Measurements from ENCODE around the gene POLR2B.

POLR2B gene

DNA sequence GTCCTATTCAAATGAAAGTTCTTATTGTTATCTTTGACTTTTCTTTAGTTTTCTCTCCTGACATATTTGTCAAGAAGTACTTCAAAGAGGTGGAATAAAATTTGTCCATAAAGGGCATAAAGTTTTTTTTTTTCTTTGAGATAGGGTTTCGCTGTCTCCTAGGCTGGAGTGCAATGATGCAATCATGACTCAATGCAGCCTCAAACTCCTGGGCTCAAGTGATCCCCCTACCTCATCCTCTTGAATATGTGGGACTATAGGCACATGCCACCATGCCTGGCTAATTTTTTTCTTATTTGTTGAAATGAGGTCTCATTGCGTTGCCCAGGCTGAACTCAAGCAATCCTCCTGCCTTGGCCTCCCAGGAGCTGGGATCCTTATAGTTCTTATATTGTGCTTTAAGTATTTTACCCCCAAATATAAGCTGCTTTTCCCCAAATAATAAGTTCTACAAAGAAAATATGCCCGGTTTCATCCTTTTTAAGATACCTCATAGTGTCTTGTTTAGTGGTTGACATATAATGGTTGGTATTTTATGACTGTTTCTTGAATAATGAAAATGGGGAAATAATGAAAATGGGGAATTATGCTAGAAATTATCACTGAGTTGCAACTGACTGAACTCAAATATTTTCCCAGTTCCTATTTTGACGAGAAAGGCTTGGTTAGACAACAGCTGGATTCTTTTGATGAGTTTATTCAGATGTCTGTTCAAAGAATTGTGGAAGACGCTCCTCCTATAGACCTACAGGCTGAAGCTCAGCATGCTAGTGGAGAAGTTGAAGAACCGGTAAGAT, 11.6 kb downstream of the POLR2B start:
- H3K9me3 ChIP-seq (ENCODE audit: insufficient read depth, low read depth, low read length) = no peaks in the 10 kb centered on the region
- no peak overlapping the region for H3K4me3 ChIP-seq (ENCODE audit: low read length)
- no peaks in the 10 kb centered on the region for H3K27me3 ChIP-seq (ENCODE audit: insufficient read depth, low read length)
- no peak overlapping the region for H3K9ac ChIP-seq (ENCODE audit: low read depth, low read length)
- H3K4me1 ChIP-seq (ENCODE audit: insufficient read depth, low read length) = no peaks in the 10 kb centered on the region
- H3K36me3 ChIP-seq (ENCODE audit: insufficient read depth, low read depth, low read length) = peaks cover 89% of the 10 kb centered on the region
- H3K27ac ChIP-seq (ENCODE audit: low read length) = no peak overlapping the region

DNA sequence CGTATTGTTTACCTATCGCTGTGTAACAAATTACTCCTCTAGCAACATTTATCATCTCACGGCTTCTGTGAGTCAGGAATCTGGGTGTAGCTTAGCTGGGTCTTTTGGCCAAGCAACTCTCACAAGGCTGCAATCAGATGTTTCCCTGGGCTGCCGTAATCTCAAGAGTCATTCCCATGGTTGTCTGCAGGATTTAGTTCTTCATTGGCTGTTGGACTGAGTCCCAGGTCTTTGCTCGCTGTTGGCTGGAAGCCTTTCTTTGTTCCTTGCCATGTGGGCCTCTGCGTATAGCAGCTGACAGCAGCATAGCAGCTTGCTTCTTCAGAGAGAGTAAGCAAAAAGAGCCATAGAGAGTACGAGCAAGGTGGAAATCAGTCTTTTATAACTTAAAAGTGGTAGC, 16.8 kb downstream of the POLR2B start:
- Histone ChIP-seq H3K36me3 (ENCODE audit: insufficient read depth, low read depth, low read length) (peaks cover 90% of the 10 kb centered on the region), H3K9ac (ENCODE audit: low read depth, low read length) (no peak overlapping the region), H3K4me1 (ENCODE audit: insufficient read depth, low read length) (no peaks in the 10 kb centered on the region), H3K9me3 (ENCODE audit: insufficient read depth, low read depth, low read length) (no peaks in the 10 kb centered on the region), H3K27ac (ENCODE audit: low read length) (no peak overlapping the region), H3K4me3 (ENCODE audit: low read length) (no peak overlapping the region), H3K27me3 (ENCODE audit: insufficient read depth, low read length) (no peaks in the 10 kb centered on the region)

DNA sequence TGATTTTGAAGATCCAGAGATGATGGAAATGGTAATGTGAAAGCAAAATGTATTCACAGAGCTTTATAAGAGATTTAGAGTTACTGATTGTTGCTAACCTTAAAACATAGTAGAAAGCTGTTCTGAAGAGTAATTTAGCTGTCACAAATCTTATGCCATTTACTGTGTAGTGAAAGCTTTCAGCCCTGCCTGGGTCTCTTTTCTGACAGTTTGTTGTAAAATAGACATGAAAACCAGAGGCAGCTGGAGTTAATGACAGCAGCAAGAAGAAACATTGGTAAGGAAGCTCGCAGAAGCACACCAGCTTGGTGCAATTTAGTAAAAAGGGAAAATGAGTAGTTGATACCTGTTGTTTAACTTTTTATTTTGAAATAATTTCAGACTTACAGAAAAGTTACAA, 21.1 kb downstream of the POLR2B start:
- H3K4me1 ChIP-seq (ENCODE audit: insufficient read depth, low read length) = no peaks in the 10 kb centered on the region
- H3K27me3 ChIP-seq (ENCODE audit: insufficient read depth, low read length) = no peaks in the 10 kb centered on the region
- no peak overlapping the region for H3K27ac ChIP-seq (ENCODE audit: low read length)
- H3K9ac ChIP-seq (ENCODE audit: low read depth, low read length) = no peak overlapping the region
- peaks cover 82% of the 10 kb centered on the region for H3K36me3 ChIP-seq (ENCODE audit: insufficient read depth, low read depth, low read length)
- H3K4me3 ChIP-seq (ENCODE audit: low read length) = no peak overlapping the region
- H3K9me3 ChIP-seq (ENCODE audit: insufficient read depth, low read depth, low read length) = no peaks in the 10 kb centered on the region

DNA sequence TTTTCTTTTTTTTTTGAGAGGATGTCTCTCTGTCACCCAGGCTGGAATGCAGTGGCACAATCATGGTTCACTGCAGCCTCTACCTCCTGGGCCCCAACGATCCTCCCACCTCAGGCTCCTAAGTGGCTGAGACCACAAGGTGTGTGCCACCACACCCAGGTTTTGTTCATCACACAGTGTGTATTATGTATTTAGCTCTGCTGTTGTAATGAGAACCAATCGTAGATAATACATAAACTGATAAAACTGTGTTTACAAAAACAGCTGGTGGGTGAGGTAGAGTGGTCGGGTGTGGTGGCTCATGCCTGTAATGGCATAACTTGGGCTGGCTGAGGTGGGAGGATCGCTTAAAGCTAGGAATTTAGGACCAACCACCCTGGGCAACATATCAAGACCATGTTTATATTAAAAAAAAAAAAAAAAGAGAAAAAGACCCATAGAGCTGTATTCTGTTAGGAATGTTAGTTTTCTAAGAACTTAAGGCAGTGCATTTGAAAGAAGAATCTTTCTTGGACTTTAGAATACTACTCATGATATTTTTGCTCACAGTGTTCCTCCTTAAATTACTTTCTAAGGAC, 34.9 kb downstream of the POLR2B start:
- Histone ChIP-seq H3K4me1 (ENCODE audit: insufficient read depth, low read length) (no peaks in the 10 kb centered on the region), H3K36me3 (ENCODE audit: insufficient read depth, low read depth, low read length) (peaks cover 86% of the 10 kb centered on the region), H3K9ac (ENCODE audit: low read depth, low read length) (no peak overlapping the region), H3K9me3 (ENCODE audit: insufficient read depth, low read depth, low read length) (no peaks in the 10 kb centered on the region), H3K27ac (ENCODE audit: low read length) (no peak overlapping the region), H3K4me3 (ENCODE audit: low read length) (no peak overlapping the region), H3K27me3 (ENCODE audit: insufficient read depth, low read length) (no peaks in the 10 kb centered on the region)

DNA sequence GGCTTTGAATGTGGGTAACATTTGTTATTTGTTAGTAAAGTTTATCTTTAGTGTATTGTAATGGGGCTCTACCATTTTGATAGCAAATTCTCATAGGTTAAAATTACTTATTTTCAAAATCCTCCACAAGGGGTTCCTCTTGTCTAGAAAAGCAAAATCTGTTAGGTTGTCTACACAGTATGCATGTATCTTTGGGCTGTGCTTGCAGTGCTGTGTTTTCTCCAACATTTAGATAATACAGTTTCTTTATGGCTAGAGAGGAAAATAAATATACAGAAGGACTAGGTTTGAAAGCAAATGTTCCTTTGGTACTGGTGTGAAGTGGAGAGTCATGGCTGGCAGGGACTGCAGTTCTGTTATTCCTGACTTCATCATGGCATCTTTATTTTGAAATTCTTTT, 40.3 kb downstream of the POLR2B start:
- H3K9ac ChIP-seq (ENCODE audit: low read depth, low read length) = no peak overlapping the region
- H3K27ac ChIP-seq (ENCODE audit: low read length) = no peak overlapping the region
- no peaks in the 10 kb centered on the region for H3K9me3 ChIP-seq (ENCODE audit: insufficient read depth, low read depth, low read length)
- H3K4me1 ChIP-seq (ENCODE audit: insufficient read depth, low read length) = no peaks in the 10 kb centered on the region
- H3K36me3 ChIP-seq (ENCODE audit: insufficient read depth, low read depth, low read length) = peaks cover 92% of the 10 kb centered on the region
- H3K27me3 ChIP-seq (ENCODE audit: insufficient read depth, low read length) = no peaks in the 10 kb centered on the region
- H3K4me3 ChIP-seq (ENCODE audit: low read length) = no peak overlapping the region

DNA sequence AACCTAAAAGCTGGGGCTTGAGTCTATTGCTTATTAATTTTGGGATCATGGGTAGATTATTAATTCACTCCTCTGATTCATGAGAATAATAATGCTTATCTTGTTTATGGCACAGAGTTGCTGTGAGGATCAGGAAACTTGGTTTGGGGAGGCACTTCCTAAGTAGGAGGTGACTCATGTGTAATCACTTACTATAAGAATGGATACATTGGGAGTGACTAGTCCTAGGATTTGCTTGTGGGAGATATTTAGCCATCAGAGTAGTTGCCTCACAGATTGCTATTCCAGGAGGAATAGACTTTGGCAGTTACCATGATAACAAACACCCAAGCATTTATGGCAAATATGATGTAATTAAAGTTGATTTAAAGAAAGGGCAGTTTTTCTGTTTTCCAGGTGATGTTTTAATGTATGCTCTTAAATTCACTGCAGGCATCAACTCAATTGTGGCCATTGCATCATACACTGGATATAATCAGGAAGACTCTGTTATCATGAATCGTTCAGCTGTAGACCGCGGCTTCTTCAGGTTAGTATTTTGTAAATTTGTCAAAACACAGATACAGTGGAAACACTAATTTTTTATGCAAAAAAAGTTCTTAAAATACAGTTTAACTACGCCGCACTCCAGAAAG, 41.9 kb downstream of the POLR2B start:
- Histone ChIP-seq H3K4me3 (ENCODE audit: low read length) (no peak overlapping the region), H3K9ac (ENCODE audit: low read depth, low read length) (no peak overlapping the region), H3K27ac (ENCODE audit: low read length) (no peak overlapping the region), H3K36me3 (ENCODE audit: insufficient read depth, low read depth, low read length) (peaks cover 94% of the 10 kb centered on the region), H3K4me1 (ENCODE audit: insufficient read depth, low read length) (no peaks in the 10 kb centered on the region), H3K9me3 (ENCODE audit: insufficient read depth, low read depth, low read length) (no peaks in the 10 kb centered on the region), H3K27me3 (ENCODE audit: insufficient read depth, low read length) (no peaks in the 10 kb centered on the region)

DNA sequence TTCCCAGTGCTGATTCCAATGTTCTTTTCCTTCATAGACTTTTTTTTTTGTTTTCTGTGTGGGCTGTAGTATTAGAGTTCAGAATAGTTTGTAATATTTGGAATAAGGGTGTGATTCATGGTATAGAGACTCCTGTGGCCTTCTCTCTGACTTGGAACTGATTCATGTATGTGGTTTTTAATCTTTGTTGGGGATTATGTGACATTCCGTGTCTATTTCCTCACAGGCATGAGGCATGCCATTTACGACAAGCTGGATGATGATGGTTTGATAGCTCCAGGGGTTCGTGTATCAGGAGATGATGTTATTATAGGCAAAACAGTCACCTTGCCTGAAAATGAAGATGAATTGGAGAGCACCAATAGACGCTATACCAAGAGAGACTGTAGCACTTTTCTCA, 44.4 kb downstream of the POLR2B start:
- Histone ChIP-seq H3K4me3 (ENCODE audit: low read length) (no peak overlapping the region), H3K9me3 (ENCODE audit: insufficient read depth, low read depth, low read length) (no peaks in the 10 kb centered on the region), H3K36me3 (ENCODE audit: insufficient read depth, low read depth, low read length) (peaks cover 96% of the 10 kb centered on the region), H3K9ac (ENCODE audit: low read depth, low read length) (no peak overlapping the region), H3K27me3 (ENCODE audit: insufficient read depth, low read length) (no peaks in the 10 kb centered on the region), H3K27ac (ENCODE audit: low read length) (no peak overlapping the region), H3K4me1 (ENCODE audit: insufficient read depth, low read length) (no peaks in the 10 kb centered on the region)

DNA sequence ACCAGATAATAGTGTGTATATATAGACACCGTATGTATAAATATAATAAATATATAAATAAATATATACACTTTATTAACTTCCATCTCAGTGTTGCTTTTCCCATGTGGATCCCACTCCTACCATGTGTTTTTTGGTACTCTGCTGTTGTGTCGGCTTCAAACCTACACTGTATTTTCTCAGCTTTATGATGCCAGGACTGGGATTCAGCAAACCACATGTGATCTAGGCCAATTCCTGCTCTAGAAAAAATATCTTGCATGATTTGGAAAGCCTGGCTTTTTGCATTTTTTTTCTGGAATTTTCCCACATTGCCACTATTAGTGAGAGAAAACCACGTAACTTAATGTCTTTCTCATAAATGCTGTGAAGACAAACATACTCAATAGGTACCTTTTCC, 55.8 kb downstream of the POLR2B start:
- Histone ChIP-seq H3K9ac (ENCODE audit: low read depth, low read length) (no peak overlapping the region), H3K27ac (ENCODE audit: low read length) (no peak overlapping the region), H3K4me1 (ENCODE audit: insufficient read depth, low read length) (no peaks in the 10 kb centered on the region), H3K4me3 (ENCODE audit: low read length) (no peak overlapping the region), H3K36me3 (ENCODE audit: insufficient read depth, low read depth, low read length) (peaks cover 30% of the 10 kb centered on the region), H3K9me3 (ENCODE audit: insufficient read depth, low read depth, low read length) (no peaks in the 10 kb centered on the region), H3K27me3 (ENCODE audit: insufficient read depth, low read length) (no peaks in the 10 kb centered on the region)

DNA sequence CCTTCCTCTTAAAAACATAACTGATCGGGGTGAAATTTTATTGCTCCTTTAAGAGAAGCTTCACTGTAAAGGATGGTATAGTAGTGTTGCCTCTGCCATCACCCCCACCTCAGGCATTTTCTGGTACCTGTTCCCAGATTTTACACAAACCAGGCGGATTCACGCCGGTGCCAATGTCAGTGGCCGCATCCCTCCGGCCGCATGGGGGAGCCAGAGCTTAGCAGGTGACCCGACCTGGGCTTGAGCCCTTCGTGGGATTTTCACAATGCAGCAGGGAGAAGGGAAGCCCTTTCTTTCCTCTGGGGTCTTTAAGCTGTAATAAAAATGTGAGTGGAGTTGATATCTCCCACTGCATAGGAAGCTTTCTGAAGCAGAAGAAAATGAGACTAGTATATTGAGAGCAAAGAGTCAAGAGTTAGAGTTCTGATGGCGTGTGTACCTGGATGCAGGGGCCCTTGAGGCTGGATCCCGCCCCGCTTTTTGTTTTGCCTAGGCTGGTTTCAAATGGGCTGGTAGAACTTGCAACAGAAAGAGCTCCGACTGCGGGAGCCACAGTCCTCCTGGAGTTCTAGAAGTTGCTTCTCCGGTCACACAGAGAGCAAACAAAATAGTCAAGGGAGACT, 59.4 kb downstream of the POLR2B start:
- H3K9me3 ChIP-seq (ENCODE audit: insufficient read depth, low read depth, low read length) = no peaks in the 10 kb centered on the region
- H3K27me3 ChIP-seq (ENCODE audit: insufficient read depth, low read length) = no peaks in the 10 kb centered on the region
- peak overlapping the region; percentile 42; the same call in 1 of the 2 replicates for H3K4me3 ChIP-seq (ENCODE audit: low read length)
- H3K27ac ChIP-seq (ENCODE audit: low read length) = no peak overlapping the region
- H3K9ac ChIP-seq (ENCODE audit: low read depth, low read length) = peak overlapping the region; percentile 6; the same call in 1 of the 2 replicates
- H3K36me3 ChIP-seq (ENCODE audit: insufficient read depth, low read depth, low read length) = no peaks in the 10 kb centered on the region; the same call in 1 of the 2 replicates
- H3K4me1 ChIP-seq (ENCODE audit: insufficient read depth, low read length) = no peaks in the 10 kb centered on the region

DNA sequence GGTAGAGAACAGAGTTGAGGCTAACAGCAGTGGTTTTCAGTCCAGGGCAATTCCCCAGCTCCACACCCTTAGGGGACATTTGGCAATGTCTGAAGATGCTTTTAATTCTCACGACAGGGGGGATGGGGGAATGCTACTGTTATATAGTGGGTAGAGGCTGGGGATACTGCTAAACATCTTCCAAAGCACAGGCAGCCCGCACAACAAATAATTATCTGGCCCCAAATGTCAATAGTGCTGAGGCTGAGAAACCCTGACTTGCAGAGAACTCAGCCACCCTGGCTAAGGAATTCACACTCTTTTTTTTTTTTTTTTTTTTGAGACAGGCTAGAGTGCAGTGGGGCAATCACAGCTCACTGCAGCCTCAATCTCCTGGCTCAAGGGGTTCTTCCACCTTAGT, 60.6 kb downstream of the POLR2B start:
- Histone ChIP-seq H3K27me3 (ENCODE audit: insufficient read depth, low read length) (no peaks in the 10 kb centered on the region), H3K27ac (ENCODE audit: low read length) (no peak overlapping the region), H3K9me3 (ENCODE audit: insufficient read depth, low read depth, low read length) (no peaks in the 10 kb centered on the region), H3K36me3 (ENCODE audit: insufficient read depth, low read depth, low read length) (no peaks in the 10 kb centered on the region), H3K9ac (ENCODE audit: low read depth, low read length) (no peak overlapping the region), H3K4me1 (ENCODE audit: insufficient read depth, low read length) (no peaks in the 10 kb centered on the region), H3K4me3 (ENCODE audit: low read length) (no peak overlapping the region)

DNA sequence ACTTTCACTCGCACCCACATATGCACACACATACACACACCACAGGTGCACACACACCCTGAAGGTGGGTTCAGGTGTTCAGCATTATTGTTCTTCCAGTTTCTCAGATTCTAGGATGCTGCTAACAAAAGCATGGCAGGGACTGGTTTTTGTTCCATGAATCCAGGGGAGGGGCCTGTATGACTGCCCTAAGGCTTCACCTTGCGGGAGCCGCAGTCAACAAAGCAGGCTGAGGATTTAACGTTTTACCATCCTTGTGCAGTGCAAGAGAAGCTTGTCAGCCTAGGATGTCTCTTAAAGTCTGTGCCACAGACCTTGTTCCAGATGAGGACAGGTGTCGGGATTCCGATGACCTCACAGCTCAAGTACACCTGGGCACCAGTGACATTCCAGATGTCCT, 61.8 kb downstream of the POLR2B start:
- no peak overlapping the region for H3K9ac ChIP-seq (ENCODE audit: low read depth, low read length)
- no peak overlapping the region for H3K27ac ChIP-seq (ENCODE audit: low read length)
- no peaks in the 10 kb centered on the region for H3K4me1 ChIP-seq (ENCODE audit: insufficient read depth, low read length)
- H3K4me3 ChIP-seq (ENCODE audit: low read length) = no peak overlapping the region
- no peaks in the 10 kb centered on the region for H3K36me3 ChIP-seq (ENCODE audit: insufficient read depth, low read depth, low read length)
- no peaks in the 10 kb centered on the region for H3K27me3 ChIP-seq (ENCODE audit: insufficient read depth, low read length)
- no peaks in the 10 kb centered on the region for H3K9me3 ChIP-seq (ENCODE audit: insufficient read depth, low read depth, low read length)

Data from iPS-20b (cell line).